HL-60 (cell line): ENCODE data around the gene HHATL.

Experiments
- DNase-seq, 2 experiments: peaks; one replicate each; pipeline ENCODE4 v3.0.0-alpha.2; 2010 to 2020; ENCODE audit warnings: low read depth in 1 of 2, low spot score in 1 of 2
- H3K27ac ChIP-seq: fragments of 250-450 bp; sonication (Bioruptor Pico); replicated peaks from 2 replicates; pipeline ENCODE4 v1.5.1; 2020; ENCODE audit warnings: mild to moderate bottlenecking, moderate library complexity
- H3K27me3 ChIP-seq: fragments of 250-450 bp; sonication (Bioruptor Pico); 2 replicates; pipeline ENCODE4 v1.5.1; 2021; ENCODE audit warnings: mild to moderate bottlenecking, moderate library complexity; ENCODE audit not compliant: insufficient read depth, poor library complexity, severe bottlenecking
- H3K4me3 ChIP-seq: replicated peaks from 2 replicates; pipeline ENCODE4 v1.5.1; 2011; ENCODE audit warnings: mild to moderate bottlenecking, control low read depth, low read length; ENCODE audit not compliant: insufficient read depth
- CTCF ChIP-seq: IDR thresholded peaks from one replicate; pipeline ENCODE4 v1.5.1; 2011; ENCODE audit warnings: low read length, control low read depth, inconsistent platforms; ENCODE audit not compliant: insufficient read depth
- GABPA ChIP-seq: IDR thresholded peaks from 2 replicates; pipeline ENCODE4 v1.6.1; 2012; ENCODE audit warnings: low read depth
- POLR2AphosphoS5 ChIP-seq: IDR thresholded peaks from 2 replicates; pipeline ENCODE4 v1.6.1; 2012; ENCODE audit warnings: low read depth
- REST ChIP-seq: IDR thresholded peaks from 2 replicates; pipeline ENCODE4 v1.6.1; 2012; ENCODE audit warnings: low read depth; ENCODE audit not compliant: insufficient replicate concordance
- SPI1 ChIP-seq: IDR thresholded peaks from 2 replicates; pipeline ENCODE4 v1.6.1; 2012; ENCODE audit warnings: low read depth, mild to moderate bottlenecking, borderline replicate concordance

The HHATL gene

GRCh38 chr3:42690766-42691680 lies 11.6 kb downstream of the HHATL start:
- TF ChIP-seq REST: no peak
- no peak for TF ChIP-seq CTCF
- TF ChIP-seq GABPA: no peak
- no peak for TF ChIP-seq POLR2AphosphoS5
- TF ChIP-seq SPI1: no peak
- DNase-seq: no peak
- H3K4me3 ChIP-seq: no peak overlapping the region
- no peaks in the 10 kb centered on the region for H3K27me3 ChIP-seq
- no peak overlapping the region for H3K27ac ChIP-seq

- Histone ChIP-seq H3K27ac (no peak overlapping the region), H3K27me3 (no peaks in the 10 kb centered on the region), H3K4me3 (no peak overlapping the region)
- DNase-seq: no peak
- TF ChIP-seq CTCF: no peak
- no peak for TF ChIP-seq GABPA
- TF ChIP-seq POLR2AphosphoS5: no peak
- TF ChIP-seq SPI1: no peak
- TF ChIP-seq REST: no peak
Measured at GRCh38 chr3:42690191-42690590, 12.4 kb downstream of the HHATL start.

GRCh38 chr3:42689421-42690014 lies 13.1 kb downstream of the HHATL start:
- Histone ChIP-seq H3K4me3 (no peak overlapping the region), H3K27ac (no peak overlapping the region), H3K27me3 (no peaks in the 10 kb centered on the region)
- TF ChIP-seq REST (no peak), SPI1 (no peak), GABPA (no peak), POLR2AphosphoS5 (no peak), CTCF (no peak)
- DNase-seq: no peak
